Heart left ventricle (tissue), 16 donors: ENCODE measurements around the gene GLO1. TPM values are rescaled to one million over a fixed set of nuclear protein-coding genes. Genes with fewer than 3 reads are reported as not detected.

Experiments used
- ATAC-seq, 4 donors: fragments of 200-7000 bp; cut with Tn5 transposase; one replicate each; pipeline ENCODE4 v1.9.1; 2020 to 2022; ENCODE audit warnings: moderate library complexity in 4 of 4, mild to moderate bottlenecking in 3 of 4, moderate number of reproducible peaks in 1 of 4
- DNase-seq, 5 donors: peaks; one replicate each; pipeline ENCODE4 v3.0.0-alpha.2; 2020
- H3K27ac ChIP-seq, 12 donors: fragments of 200-600 bp; sonication (generic) in 4 of 12; one replicate each; pipeline versions ENCODE4 v1.5.0 to v1.8.0; 2016 to 2022; ENCODE audit warnings: mild to moderate bottlenecking in 2 of 12
- H3K27me3 ChIP-seq, 9 donors: fragments of 200-600 bp; sonication (generic) in 2 of 9; one replicate each; pipeline versions ENCODE4 v1.5.1 to v1.8.0; 2016 to 2022; ENCODE audit warnings: mild to moderate bottlenecking in 3 of 9
- H3K36me3 ChIP-seq, 9 donors: fragments of 200-600 bp; sonication (generic) in 2 of 9; one replicate each; pipeline versions ENCODE4 v1.5.0 to v1.8.0; 2018 to 2022; ENCODE audit warnings: mild to moderate bottlenecking in 2 of 9
- H3K4me1 ChIP-seq, 12 donors: fragments of 200-600 bp; sonication (generic) in 4 of 12; one replicate each; pipeline versions ENCODE4 v1.5.0 to v1.8.0; 2016 to 2022; ENCODE audit warnings: mild to moderate bottlenecking in 3 of 12
- H3K4me3 ChIP-seq, 12 donors: fragments of 200-600 bp; sonication (generic) in 4 of 12; one replicate each; pipeline versions ENCODE4 v1.5.0 to v1.8.0; 2017 to 2022; ENCODE audit warnings: mild to moderate bottlenecking in 9 of 12, moderate library complexity in 4 of 12
- H3K9me3 ChIP-seq, 12 donors: fragments of 200-600 bp; sonication (generic) in 4 of 12; one replicate each; pipeline versions ENCODE4 v1.5.0 to v1.8.0; 2016 to 2022; ENCODE audit warnings: mild to moderate bottlenecking in 1 of 12
- CTCF ChIP-seq, 12 donors: fragments of 200-600 bp; sonication (generic) in 4 of 12; IDR thresholded peaks; one replicate each; pipeline versions ENCODE4 v1.5.0 to v1.8.0; 2018 to 2022; ENCODE audit warnings: antibody characterized with exemption in 12 of 12, mild to moderate bottlenecking in 5 of 12
- POLR2A ChIP-seq, 2 donors: fragments of 450-650 bp; IDR thresholded peaks; one replicate each; pipeline ENCODE4 v1.6.1; 2017; ENCODE audit warnings: antibody characterized with exemption in 2 of 2, mild to moderate bottlenecking in 2 of 2, moderate library complexity in 2 of 2
- WGBS, 4 donors: extraction: QIAGEN DNeasy Blood & Tissue Kit in 2 of 4; methylation state at CpG; one replicate each; pipeline versions ENCODE4 v1.1.5 to v1.1.7; 2013 to 2018; 5-methylcytosine and 5-hydroxymethylcytosine counted together
- intact Hi-C, 10 donors: fragments of 100-400 bp; cut with DNase I; formaldehyde crosslinking; loops; one replicate each; pipeline versions ENCODE4 v1.11.1 to v1.14.2; 2022
- polyA plus RNA-seq, 2 donors: library from polyadenylated mRNA; stranded (reverse); fragments of 200-250 nt; gene quantifications; one replicate each; pipeline ENCODE4 v1.2.3, GENCODE V29; 2013
- total RNA-seq, 9 donors: library from RNA; depleted of rRNA in 2 of 9; stranded (reverse); fragments of >200 nt in 2 of 9; fragmentation: NEBNext Ultra II Directional in 3 of 9; extraction: Animal tissue kit (Norgen Biotek cat#: 25700) in 3 of 9; gene quantifications; one replicate each; pipeline versions ENCODE4 v1.1.0 to v1.2.4, GENCODE V29; 2016 to 2023
- donor health status: ischemic (EF 13 %, LVEDD 7.1; RV severe dilation, severe dysfunction).
- donor health status: healthy with polysubstance abuse.
- donor health status: DM: no; HTN: yes; CAD: no.
- donor health status: DM: no; HTN: no; CAD: no.
- donor health status: ischemic (EF 25% LVEDD 6.9; RV normal size, moderate dysfunction).
- donor health status: ischemic (EF 25% LVEDD 5.7; RV mildly dilated, moderate dysfunction).
- donor health status: healthy.
- donor health status: DM: yes; HTN: yes; CAD: no.
- donor health status: ischemic (EF 35%, LVEDD 5.7; RV mildly dilated, moderate dysfunction).
- donor health status: nonischemic (EF 11% LVEDD 7.7; RV severe dilation, severe dysfunction).
- donor health status: DM: yes; HTN: yes; CAD: no.
- donor health status: PGD.
- donor health status: ischemic (EF 29% LVEDD 5.4; RV normal size, mild dysfunction).
- donor health status: nonischemic (EF 23%, LVEDD 6.1; RV moderate dilation, normal function).

Gene GLO1
- total and polyA plus RNA-seq, 11 donors = 73.6 to 123 (median 86.4) TPM

- no peaks in the 10 kb centered on the region for H3K27me3 ChIP-seq
- WGBS, 4 donors = 15 to 23% (median 23%) methylated on average over 1 of the region's 1 CpG
- TF ChIP-seq POLR2A (IDR thresholded peaks at IDR 0.05) (no peak), CTCF (IDR thresholded peaks at IDR 0.05) (no peak)
- H3K27ac ChIP-seq = no peak overlapping the region
- no peaks in the 10 kb centered on the region for H3K36me3 ChIP-seq
- peaks cover 0 to 9% (median 0%) of the 10 kb centered on the region in 12 donors for H3K9me3 ChIP-seq
- ATAC-seq (no peak), DNase-seq (no peak)
- intact Hi-C loops = no loop called here
- no peak overlapping the region for H3K4me3 ChIP-seq
- peaks cover 0 to 46% (median 18%) of the 10 kb centered on the region in 12 donors for H3K4me1 ChIP-seq
Measured at GRCh38 chr6:38634518-38634917, 68.4 kb downstream of the GLO1 start.

GRCh38 chr6:38632490-38632889 is 70.5 kb downstream of the GLO1 start:
- no peaks in the 10 kb centered on the region for H3K36me3 ChIP-seq
- intact Hi-C loops = no loop called here
- no peak for TF ChIP-seq CTCF (IDR thresholded peaks at IDR 0.05)
- no peak for TF ChIP-seq POLR2A (IDR thresholded peaks at IDR 0.05)
- no peak for DNase-seq
- H3K9me3 ChIP-seq = peaks cover 0 to 9% (median 0%) of the 10 kb centered on the region in 12 donors
- no peak for ATAC-seq
- no peak overlapping the region for H3K27ac ChIP-seq
- 77 to 92% (median 87%) methylated on average over 1 of the region's 1 CpG for WGBS, 4 donors
- H3K27me3 ChIP-seq = no peaks in the 10 kb centered on the region
- H3K4me1 ChIP-seq = peaks cover 0 to 31% (median 9%) of the 10 kb centered on the region in 12 donors
- H3K4me3 ChIP-seq = no peak overlapping the region

GRCh38 chr6:38631186-38631783 is 71.7 kb downstream of the GLO1 start:
- TF ChIP-seq POLR2A (IDR thresholded peaks at IDR 0.05) (no peak), CTCF (IDR thresholded peaks at IDR 0.05) (no peak)
- WGBS, 4 donors = 93 to 94% (median 93%) methylated on average over 3 of the region's 3 CpGs
- Histone ChIP-seq H3K27ac (no peak overlapping the region), H3K36me3 (no peaks in the 10 kb centered on the region), H3K4me1 (peaks cover 0 to 28% (median 9%) of the 10 kb centered on the region in 12 donors), H3K27me3 (no peaks in the 10 kb centered on the region), H3K4me3 (no peak overlapping the region), H3K9me3 (peaks cover 0 to 9% (median 0%) of the 10 kb centered on the region in 12 donors)
- intact Hi-C loops = no loop called here
- ATAC-seq (no peak), DNase-seq (no peak)

Other genes starting within 250 kb of the GLO1 start
- gene BTBD9, start 63.2 kb downstream of the GLO1 start, total RNA-seq = 10 to 100 TPM; 13.4 to 23.3 (median 20.0) TPM
- gene BTBD9, start 63.2 kb downstream of the GLO1 start, polyA plus RNA-seq = 10 to 100 TPM in 1 of 2 donors, 1 to 10 TPM in 1; 6.3 to 13.4 TPM
- gene DNAH8, start 12.2 kb upstream of the GLO1 start, total RNA-seq = under 1 TPM in 3 of 9 donors, not detected in 6; 0.02 to 0.50 (median 0.02) TPM
- gene DNAH8, start 12.2 kb upstream of the GLO1 start, polyA plus RNA-seq = not detected